Measurements from ENCODE around the gene BICDL1. TPM values are rescaled to one million over a fixed set of nuclear protein-coding genes. Genes with fewer than 3 reads are reported as not detected.

The BICDL1 gene
- total RNA-seq, 1 experiment from 2014 or later = 20.7 TPM

DNA sequence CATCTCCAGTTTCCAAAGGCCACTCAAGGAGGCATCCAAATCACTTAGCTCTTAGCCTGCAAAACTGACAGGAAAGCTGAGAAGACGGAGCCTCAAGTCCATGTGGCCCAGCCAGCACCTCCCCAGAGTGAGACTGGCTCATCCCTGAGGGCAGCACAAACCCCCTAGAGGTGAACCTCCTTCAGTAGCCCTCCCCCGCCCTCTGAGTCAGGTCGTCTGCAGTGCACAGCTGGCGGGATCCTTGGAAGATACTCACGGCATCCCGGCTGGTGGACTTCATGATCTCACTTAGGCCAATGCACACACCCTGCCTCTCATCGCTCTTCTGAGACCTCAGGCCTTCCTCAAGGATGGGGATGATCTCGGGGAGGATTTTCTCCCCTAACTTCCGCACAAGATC is 151.6 kb downstream of the BICDL1 start:
- TF ChIP-seq, protein P1, sequence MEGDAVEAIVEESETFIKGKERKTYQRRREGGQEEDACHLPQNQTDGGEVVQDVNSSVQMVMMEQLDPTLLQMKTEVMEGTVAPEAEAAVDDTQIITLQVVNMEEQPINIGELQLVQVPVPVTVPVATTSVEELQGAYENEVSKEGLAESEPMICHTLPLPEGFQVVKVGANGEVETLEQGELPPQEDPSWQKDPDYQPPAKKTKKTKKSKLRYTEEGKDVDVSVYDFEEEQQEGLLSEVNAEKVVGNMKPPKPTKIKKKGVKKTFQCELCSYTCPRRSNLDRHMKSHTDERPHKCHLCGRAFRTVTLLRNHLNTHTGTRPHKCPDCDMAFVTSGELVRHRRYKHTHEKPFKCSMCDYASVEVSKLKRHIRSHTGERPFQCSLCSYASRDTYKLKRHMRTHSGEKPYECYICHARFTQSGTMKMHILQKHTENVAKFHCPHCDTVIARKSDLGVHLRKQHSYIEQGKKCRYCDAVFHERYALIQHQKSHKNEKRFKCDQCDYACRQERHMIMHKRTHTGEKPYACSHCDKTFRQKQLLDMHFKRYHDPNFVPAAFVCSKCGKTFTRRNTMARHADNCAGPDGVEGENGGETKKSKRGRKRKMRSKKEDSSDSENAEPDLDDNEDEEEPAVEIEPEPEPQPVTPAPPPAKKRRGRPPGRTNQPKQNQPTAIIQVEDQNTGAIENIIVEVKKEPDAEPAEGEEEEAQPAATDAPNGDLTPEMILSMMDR (IDR thresholded peaks at IDR 0.05; ENCODE audit: unreplicated experiment) = no peak
- POLR2A ChIA-PET = no interaction called here
- intact Hi-C loops (cut with micrococcal nuclease) = no loop called here
- no TSS peak for BruUV-seq (replicated peaks)
- H3K27me3 Mint-ChIP-seq (ENCODE audit: insufficient read depth, unreplicated experiment) = no peaks in the 10 kb centered on the region
- H3K4me3 Mint-ChIP-seq (ENCODE audit: unreplicated experiment) = no peak overlapping the region
- no peaks in the 10 kb centered on the region for H3K4me1 Mint-ChIP-seq (ENCODE audit: insufficient read depth, unreplicated experiment)
- CTCF ChIA-PET = interaction anchor here (0.6 kb wide), 1 partner anchor 18 kb away, joined by 3 read pairs; no protein-coding TSS in a partner anchor
- no peaks in the 10 kb centered on the region for H3K9me3 Mint-ChIP-seq (ENCODE audit: unreplicated experiment)
- peaks cover 95% of the 10 kb centered on the region for H3K36me3 Mint-ChIP-seq (ENCODE audit: insufficient read depth, unreplicated experiment)
- DNase-seq (ENCODE audit: unreplicated experiment) = no peak
- no peak overlapping the region for H3K27ac Mint-ChIP-seq (ENCODE audit: low read depth, unreplicated experiment)

DNA sequence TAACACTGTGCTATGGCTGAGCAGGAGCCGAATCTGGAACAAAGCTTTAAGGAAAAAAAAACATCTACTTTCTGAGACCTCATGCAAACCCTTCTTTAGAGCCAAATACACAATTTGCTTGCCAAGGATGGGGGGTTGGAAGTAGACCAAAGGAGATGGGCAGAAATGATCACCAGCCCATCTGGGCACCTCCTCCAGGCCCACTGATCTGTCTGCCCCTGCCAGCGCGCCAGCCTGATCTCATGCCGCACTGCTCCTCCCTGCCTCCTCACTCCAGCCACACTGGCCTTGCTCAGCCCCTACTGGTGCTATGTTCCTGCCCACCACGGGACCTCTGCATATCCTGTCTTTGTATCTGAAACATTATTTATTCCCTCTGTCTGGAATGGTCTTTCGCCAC is 152.3 kb downstream of the BICDL1 start:
- no peak overlapping the region for H3K27ac Mint-ChIP-seq (ENCODE audit: low read depth, unreplicated experiment)
- ChIA-PET POLR2A (no interaction called here), CTCF (no interaction called here)
- TF ChIP-seq, protein P1 (IDR thresholded peaks at IDR 0.05; ENCODE audit: unreplicated experiment) = no peak
- no peaks in the 10 kb centered on the region for H3K27me3 Mint-ChIP-seq (ENCODE audit: insufficient read depth, unreplicated experiment)
- no peaks in the 10 kb centered on the region for H3K9me3 Mint-ChIP-seq (ENCODE audit: unreplicated experiment)
- intact Hi-C loops (cut with micrococcal nuclease) = no loop called here
- BruUV-seq (replicated peaks) = no TSS peak
- H3K4me3 Mint-ChIP-seq (ENCODE audit: unreplicated experiment) = no peak overlapping the region
- peaks cover 98% of the 10 kb centered on the region for H3K36me3 Mint-ChIP-seq (ENCODE audit: insufficient read depth, unreplicated experiment)
- no peak for DNase-seq (ENCODE audit: unreplicated experiment)
- no peaks in the 10 kb centered on the region for H3K4me1 Mint-ChIP-seq (ENCODE audit: insufficient read depth, unreplicated experiment)

DNA sequence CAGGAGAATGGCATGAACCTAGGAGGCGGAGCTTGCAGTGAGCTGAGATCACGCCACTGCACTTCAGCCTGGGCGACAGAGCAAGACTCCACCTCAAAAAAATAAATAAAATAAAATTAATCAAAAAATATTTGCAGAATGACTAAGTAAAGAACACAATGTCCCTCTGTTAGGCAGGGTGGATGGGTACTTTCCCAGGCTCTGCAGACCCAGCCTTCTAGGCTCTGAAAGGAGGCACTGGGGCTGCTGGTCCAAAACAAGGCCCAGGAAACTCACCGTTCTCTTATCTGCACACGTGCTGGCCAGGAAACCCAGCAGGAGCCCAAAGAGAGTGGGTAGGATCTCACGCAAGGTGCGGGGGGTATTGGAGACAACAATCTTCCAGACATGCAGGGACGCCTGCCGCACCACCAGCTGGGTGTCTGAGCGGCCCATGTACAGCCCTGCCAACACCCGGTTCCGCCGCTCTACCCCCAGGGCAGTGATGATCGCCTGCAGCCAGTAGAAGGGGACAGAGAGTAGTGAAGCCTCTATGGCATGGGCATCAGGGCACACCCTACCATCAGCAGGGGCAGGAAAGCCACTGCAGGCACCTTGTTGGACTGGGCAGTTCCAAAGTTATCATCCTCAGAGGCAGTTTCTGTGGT is 153.3 kb downstream of the BICDL1 start:
- H3K4me3 Mint-ChIP-seq (ENCODE audit: unreplicated experiment) = no peak overlapping the region
- POLR2A ChIA-PET = interaction anchor here (1.2 to 1.3 kb wide), 2 partner anchors 22 to 51 kb away, joined by 3 read pairs; no protein-coding TSS in a partner anchor
- no peak overlapping the region for H3K27ac Mint-ChIP-seq (ENCODE audit: low read depth, unreplicated experiment)
- H3K36me3 Mint-ChIP-seq (ENCODE audit: insufficient read depth, unreplicated experiment) = peaks cover 98% of the 10 kb centered on the region
- no peak for DNase-seq (ENCODE audit: unreplicated experiment)
- TF ChIP-seq, protein P1 (IDR thresholded peaks at IDR 0.05; ENCODE audit: unreplicated experiment) = no peak
- intact Hi-C loops (cut with micrococcal nuclease) = no loop called here
- no TSS peak for BruUV-seq (replicated peaks)
- no peaks in the 10 kb centered on the region for H3K9me3 Mint-ChIP-seq (ENCODE audit: unreplicated experiment)
- H3K4me1 Mint-ChIP-seq (ENCODE audit: insufficient read depth, unreplicated experiment) = no peaks in the 10 kb centered on the region
- CTCF ChIA-PET = no interaction called here
- H3K27me3 Mint-ChIP-seq (ENCODE audit: insufficient read depth, unreplicated experiment) = no peaks in the 10 kb centered on the region

Other genes starting within 250 kb of the BICDL1 start
- gene CIT, start 111.9 kb upstream of the BICDL1 start, total RNA-seq (2022) = 22.8 and 25.0 TPM in 2 replicates
- 54.4 and 57.8 TPM in 2 replicates for gene RAB35, start 127.5 kb downstream of the BICDL1 start, total RNA-seq (2022)
- gene GCN1, start 205.5 kb downstream of the BICDL1 start, total RNA-seq (2022) = 116 and 117 TPM in 2 replicates
- gene RPLP0, start 211.9 kb downstream of the BICDL1 start, total RNA-seq (2022) = 2,870 and 3,181 TPM in 2 replicates

Measured in MCF 10A (cell line).